ENCODE results near the gene PTPRR. TPM values are rescaled to one million over a fixed set of nuclear protein-coding genes. Genes with fewer than 3 reads are reported as not detected.

Gene PTPRR
- total and polyA plus RNA-seq, 2 of the 13 experiments (the other 11 are each of a cell fraction or from before 2014, with no cell fraction given): not detected

DNA sequence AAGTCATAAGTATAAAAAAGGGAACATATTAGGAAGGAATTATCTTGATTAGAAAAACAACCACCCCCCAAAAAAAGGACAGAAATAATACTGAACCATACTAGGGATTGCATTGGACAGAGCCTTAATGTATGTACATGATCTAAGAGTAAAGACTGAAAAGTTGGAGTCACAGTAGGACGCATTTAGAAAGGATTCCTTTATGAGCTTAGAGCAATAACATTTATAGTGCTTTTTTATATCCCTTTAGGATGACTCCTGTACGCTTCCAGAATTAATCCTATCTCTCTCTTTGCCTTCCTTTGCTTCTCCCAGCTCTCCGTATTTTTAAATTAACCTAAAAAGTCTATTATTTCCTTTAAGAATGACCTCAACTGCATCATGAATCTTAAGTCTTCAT, 75.3 kb downstream of the PTPRR start:
- Histone ChIP-seq H3K4me3 (replicated peaks in 1 of 3; ENCODE audit: insufficient read depth in 1 of 3, low read depth in 2 of 3, low read length in 3 of 3) (no peak overlapping the region), H3K27ac (ENCODE audit: extremely low read length, insufficient read depth, low read length) (no peak overlapping the region), H3K4me2 (ENCODE audit: low read depth, low read length) (no peak overlapping the region), H3K36me3 (replicated peaks in 1 of 2; ENCODE audit: control insufficient read depth in 1 of 2, insufficient read depth in 2 of 2, low read length in 2 of 2) (no peaks in the 10 kb centered on the region), H3K9ac (ENCODE audit: insufficient read depth, low read depth, low read length) (no peak overlapping the region), H3K4me1 (ENCODE audit: insufficient read depth, low read length) (no peaks in the 10 kb centered on the region), H3K9me3 (ENCODE audit: low read length) (no peaks in the 10 kb centered on the region), H4K20me1 (ENCODE audit: insufficient read depth, low read length) (no peaks in the 10 kb centered on the region), H3K27me3 (ENCODE audit: control insufficient read depth in 1 of 2, insufficient read depth in 2 of 2, low read length in 2 of 2) (no peaks in the 10 kb centered on the region), H3K79me2 (ENCODE audit: insufficient read depth, low read length) (no peaks in the 10 kb centered on the region), H2AFZ (ENCODE audit: low read length) (no peak overlapping the region)
- under 1% methylated on average over 3 of the region's 3 CpGs for WGBS (ENCODE audit: low lambda C conversion rate)
- in situ Hi-C loops (cut with HindIII; ENCODE audit: extremely low pct_ligation_motif_present, low pct_unique_long_range_greater_than_20kb) (loop anchor here (5.0 kb wide), 1 partner anchor 113 kb away; no protein-coding TSS in a partner anchor), intact Hi-C loops (cut with micrococcal nuclease; ENCODE audit: unreplicated experiment) (no loop called here)
- ChIA-PET CTCF (ENCODE audit: low intra/inter-chr PET ratio, low total read pairs) (no interaction called here), POLR2A (no interaction called here)
- BruUV-seq (replicated peaks): no TSS peak
- FAIRE-seq (no peak), DNase-seq (ENCODE audit: low spot score) (no peak), ATAC-seq (no peak)
- TF ChIP-seq NR2C2 (CRISPR knock-in tag; IDR thresholded peaks at IDR 0.05; ENCODE audit: borderline replicate concordance) (no peak), ZMYM3 (CRISPR knock-in tag; IDR thresholded peaks at IDR 0.05) (no peak), PITX1 (CRISPR knock-in tag; IDR thresholded peaks at IDR 0.05) (no peak), ZNF20 (CRISPR knock-in tag; IDR thresholded peaks at IDR 0.05) (no peak), ZNF10 (CRISPR knock-in tag; IDR thresholded peaks at IDR 0.05; ENCODE audit: borderline replicate concordance, low read depth) (no peak), HOXA3 (CRISPR knock-in tag; IDR thresholded peaks at IDR 0.05) (no peak), ZNF253 (CRISPR knock-in tag; IDR thresholded peaks at IDR 0.05; ENCODE audit: borderline replicate concordance) (no peak), NFRKB (IDR thresholded peaks at IDR 0.05) (no peak), GPN1 (CRISPR knock-in tag; IDR thresholded peaks at IDR 0.05; ENCODE audit: borderline replicate concordance) (no peak)

DNA sequence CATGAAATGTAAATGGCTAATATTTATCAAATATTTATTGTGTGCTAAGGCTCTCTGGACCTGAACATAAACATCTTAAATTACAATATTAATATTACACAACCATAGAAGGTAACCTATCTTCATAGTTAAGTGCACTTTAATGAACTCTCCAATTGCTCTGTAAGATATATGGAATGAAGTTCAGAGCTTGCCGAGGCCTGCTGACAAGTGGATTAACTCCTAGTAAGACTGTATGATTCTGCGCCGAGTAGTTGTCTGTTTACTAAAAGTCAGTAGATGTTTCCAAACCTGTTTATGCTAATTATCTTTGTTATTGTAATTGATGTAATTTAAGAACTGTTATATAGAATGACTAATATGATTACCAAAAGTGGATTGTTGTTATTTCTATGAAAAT, 77.2 kb downstream of the PTPRR start:
- Histone ChIP-seq H3K27me3 (ENCODE audit: control insufficient read depth in 1 of 2, insufficient read depth in 2 of 2, low read length in 2 of 2) (no peaks in the 10 kb centered on the region), H3K4me2 (ENCODE audit: low read depth, low read length) (no peak overlapping the region), H4K20me1 (ENCODE audit: insufficient read depth, low read length) (no peaks in the 10 kb centered on the region), H3K9me3 (ENCODE audit: low read length) (no peaks in the 10 kb centered on the region), H3K36me3 (replicated peaks in 1 of 2; ENCODE audit: control insufficient read depth in 1 of 2, insufficient read depth in 2 of 2, low read length in 2 of 2) (no peaks in the 10 kb centered on the region), H2AFZ (ENCODE audit: low read length) (no peak overlapping the region), H3K9ac (ENCODE audit: insufficient read depth, low read depth, low read length) (no peak overlapping the region), H3K4me1 (ENCODE audit: insufficient read depth, low read length) (no peaks in the 10 kb centered on the region), H3K4me3 (replicated peaks in 1 of 3; ENCODE audit: insufficient read depth in 1 of 3, low read depth in 2 of 3, low read length in 3 of 3) (no peak overlapping the region), H3K27ac (ENCODE audit: extremely low read length, insufficient read depth, low read length) (no peak overlapping the region), H3K79me2 (ENCODE audit: insufficient read depth, low read length) (no peaks in the 10 kb centered on the region)
- ChIA-PET POLR2A (no interaction called here), CTCF (ENCODE audit: low intra/inter-chr PET ratio, low total read pairs) (no interaction called here)
- DNase-seq (ENCODE audit: low spot score) (no peak), FAIRE-seq (no peak), ATAC-seq (no peak)
- intact Hi-C loops (cut with micrococcal nuclease; ENCODE audit: unreplicated experiment) (no loop called here), in situ Hi-C loops (cut with HindIII; ENCODE audit: extremely low pct_ligation_motif_present, low pct_unique_long_range_greater_than_20kb) (no loop called here)
- 34% methylated on average over 3 of the region's 3 CpGs for WGBS (ENCODE audit: low lambda C conversion rate)
- no TSS peak for BruUV-seq (replicated peaks)
- TF ChIP-seq HOXA3 (CRISPR knock-in tag; IDR thresholded peaks at IDR 0.05) (no peak), FOXP1 (IDR thresholded peaks at IDR 0.05) (no peak), FOXP1 (CRISPR knock-in tag; IDR thresholded peaks at IDR 0.05) (no peak)
- TF ChIP-seq, protein P1, sequence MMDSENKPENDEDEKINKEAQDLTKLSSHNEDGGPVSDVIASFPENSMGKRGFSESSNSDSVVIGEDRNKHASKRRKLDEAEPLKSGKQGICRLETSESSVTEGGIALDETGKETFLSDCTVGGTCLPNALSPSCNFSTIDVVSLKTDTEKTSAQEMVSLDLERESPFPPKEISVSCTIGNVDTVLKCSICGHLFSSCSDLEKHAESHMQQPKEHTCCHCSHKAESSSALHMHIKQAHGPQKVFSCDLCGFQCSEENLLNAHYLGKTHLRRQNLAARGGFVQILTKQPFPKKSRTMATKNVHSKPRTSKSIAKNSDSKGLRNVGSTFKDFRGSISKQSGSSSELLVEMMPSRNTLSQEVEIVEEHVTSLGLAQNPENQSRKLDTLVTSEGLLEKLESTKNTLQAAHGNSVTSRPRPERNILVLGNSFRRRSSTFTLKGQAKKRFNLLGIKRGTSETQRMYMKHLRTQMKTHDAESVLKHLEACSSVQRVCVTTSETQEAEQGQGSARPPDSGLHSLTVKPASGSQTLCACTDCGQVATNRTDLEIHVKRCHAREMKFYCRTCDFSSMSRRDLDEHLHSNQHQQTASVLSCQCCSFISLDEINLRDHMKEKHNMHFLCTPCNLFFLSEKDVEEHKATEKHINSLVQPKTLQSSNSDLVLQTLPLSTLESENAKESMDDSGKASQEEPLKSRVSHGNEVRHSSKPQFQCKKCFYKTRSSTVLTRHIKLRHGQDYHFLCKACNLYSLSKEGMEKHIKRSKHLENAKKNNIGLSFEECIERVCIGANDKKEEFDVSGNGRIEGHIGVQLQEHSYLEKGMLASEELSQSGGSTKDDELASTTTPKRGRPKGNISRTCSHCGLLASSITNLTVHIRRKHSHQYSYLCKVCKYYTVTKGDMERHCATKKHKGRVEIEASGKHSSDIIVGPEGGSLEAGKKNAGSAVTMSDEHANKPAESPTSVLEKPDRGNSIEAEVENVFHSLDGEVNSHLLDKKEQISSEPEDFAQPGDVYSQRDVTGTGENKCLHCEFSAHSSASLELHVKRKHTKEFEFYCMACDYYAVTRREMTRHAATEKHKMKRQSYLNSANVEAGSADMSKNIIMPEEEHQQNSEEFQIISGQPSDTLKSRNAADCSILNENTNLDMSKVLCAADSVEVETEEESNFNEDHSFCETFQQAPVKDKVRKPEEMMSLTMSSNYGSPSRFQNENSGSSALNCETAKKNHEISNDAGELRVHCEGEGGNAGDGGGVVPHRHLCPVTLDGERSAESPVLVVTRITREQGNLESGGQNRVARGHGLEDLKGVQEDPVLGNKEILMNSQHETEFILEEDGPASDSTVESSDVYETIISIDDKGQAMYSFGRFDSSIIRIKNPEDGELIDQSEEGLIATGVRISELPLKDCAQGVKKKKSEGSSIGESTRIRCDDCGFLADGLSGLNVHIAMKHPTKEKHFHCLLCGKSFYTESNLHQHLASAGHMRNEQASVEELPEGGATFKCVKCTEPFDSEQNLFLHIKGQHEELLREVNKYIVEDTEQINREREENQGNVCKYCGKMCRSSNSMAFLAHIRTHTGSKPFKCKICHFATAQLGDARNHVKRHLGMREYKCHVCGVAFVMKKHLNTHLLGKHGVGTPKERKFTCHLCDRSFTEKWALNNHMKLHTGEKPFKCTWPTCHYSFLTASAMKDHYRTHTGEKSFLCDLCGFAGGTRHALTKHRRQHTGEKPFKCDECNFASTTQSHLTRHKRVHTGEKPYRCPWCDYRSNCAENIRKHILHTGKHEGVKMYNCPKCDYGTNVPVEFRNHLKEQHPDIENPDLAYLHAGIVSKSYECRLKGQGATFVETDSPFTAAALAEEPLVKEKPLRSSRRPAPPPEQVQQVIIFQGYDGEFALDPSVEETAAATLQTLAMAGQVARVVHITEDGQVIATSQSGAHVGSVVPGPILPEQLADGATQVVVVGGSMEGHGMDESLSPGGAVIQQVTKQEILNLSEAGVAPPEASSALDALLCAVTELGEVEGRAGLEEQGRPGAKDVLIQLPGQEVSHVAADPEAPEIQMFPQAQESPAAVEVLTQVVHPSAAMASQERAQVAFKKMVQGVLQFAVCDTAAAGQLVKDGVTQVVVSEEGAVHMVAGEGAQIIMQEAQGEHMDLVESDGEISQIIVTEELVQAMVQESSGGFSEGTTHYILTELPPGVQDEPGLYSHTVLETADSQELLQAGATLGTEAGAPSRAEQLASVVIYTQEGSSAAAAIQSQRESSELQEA (CRISPR knock-in tag; IDR thresholded peaks at IDR 0.05; ENCODE audit: not compliant biosample characterization): no peak

Measured in HepG2 (cell line).